ENCODE results near the gene URGCP. TPM values are rescaled to one million over a fixed set of nuclear protein-coding genes. Genes with fewer than 3 reads are reported as not detected.

URGCP gene
- total RNA-seq, 4 donors from 2014 or later, result 29.0 to 47.7 (median 38.3) TPM

GRCh38 chr7:43847496-43847895, 58.9 kb downstream of the URGCP start:
- no peak for ATAC-seq
- TF ChIP-seq POLR2A (IDR thresholded peaks at IDR 0.05), result no peak
- TF ChIP-seq CTCF (IDR thresholded peaks at IDR 0.05 in 4 of 5, conservative IDR thresholded peaks at IDR 0.05 in 1 of 5), result no peak
- Histone ChIP-seq H3K36me3 (no peaks in the 10 kb centered on the region), H3K9me3 (no peaks in the 10 kb centered on the region), H3K4me1 (no peaks in the 10 kb centered on the region), H3K27ac (no peak overlapping the region), H3K4me3 (no peak overlapping the region), H3K27me3 (no peaks in the 10 kb centered on the region)
- intact Hi-C loops (cut with DNase I; ENCODE audit: low total_unique reads), result no loop called here
- DNase-seq, result no peak
- in situ Hi-C loops (cut with MboI; ENCODE audit: low sequenced_read_pairs in 4 of 4), result loop anchor here in 3 of 4 donors (25.0 kb wide), 3 partner anchors 135 to 910 kb away; partner anchors contain the start of genes MRPL32 (in 1 of the 3), PSMA2 (in 1 of the 3) and STK17A (in 1 of the 3)

GRCh38 chr7:43844662-43845061, 61.7 kb downstream of the URGCP start:
- in situ Hi-C loops (cut with MboI; ENCODE audit: low sequenced_read_pairs in 4 of 4), result loop anchor here in 3 of 4 donors (25.0 kb wide), 3 partner anchors 132 to 907 kb away; partner anchors contain the start of genes MRPL32 (in 1 of the 3), PSMA2 (in 1 of the 3) and STK17A (in 1 of the 3)
- H3K27ac ChIP-seq, result no peak overlapping the region
- no peaks in the 10 kb centered on the region for H3K36me3 ChIP-seq
- ATAC-seq (no peak), DNase-seq (no peak)
- no peaks in the 10 kb centered on the region for H3K9me3 ChIP-seq
- H3K4me1 ChIP-seq, result no peaks in the 10 kb centered on the region
- no peaks in the 10 kb centered on the region for H3K27me3 ChIP-seq
- no peak overlapping the region for H3K4me3 ChIP-seq
- TF ChIP-seq POLR2A (IDR thresholded peaks at IDR 0.05) (no peak), CTCF (IDR thresholded peaks at IDR 0.05 in 4 of 5, conservative IDR thresholded peaks at IDR 0.05 in 1 of 5) (no peak)
- intact Hi-C loops (cut with DNase I; ENCODE audit: low total_unique reads), result no loop called here

- Histone ChIP-seq H3K36me3 (no peaks in the 10 kb centered on the region), H3K4me3 (no peak overlapping the region), H3K27ac (no peak overlapping the region), H3K4me1 (no peaks in the 10 kb centered on the region), H3K9me3 (no peaks in the 10 kb centered on the region), H3K27me3 (no peaks in the 10 kb centered on the region)
- intact Hi-C loops (cut with DNase I; ENCODE audit: low total_unique reads) (no loop called here), in situ Hi-C loops (cut with MboI; ENCODE audit: low sequenced_read_pairs in 4 of 4) (loop anchor here in 3 of 4 donors (25.0 kb wide), 3 partner anchors 132 to 907 kb away; partner anchors contain the start of genes MRPL32 (in 1 of the 3), PSMA2 (in 1 of the 3) and STK17A (in 1 of the 3))
- DNase-seq (no peak), ATAC-seq (no peak)
- TF ChIP-seq POLR2A (IDR thresholded peaks at IDR 0.05) (no peak), CTCF (IDR thresholded peaks at IDR 0.05 in 4 of 5, conservative IDR thresholded peaks at IDR 0.05 in 1 of 5) (no peak)
Measured at GRCh38 chr7:43844257-43844656, 62.1 kb downstream of the URGCP start.

GRCh38 chr7:43843296-43843695, 63.1 kb downstream of the URGCP start:
- no peaks in the 10 kb centered on the region for H3K4me1 ChIP-seq
- H3K4me3 ChIP-seq, result no peak overlapping the region
- no peak for TF ChIP-seq POLR2A (IDR thresholded peaks at IDR 0.05)
- no peak for TF ChIP-seq CTCF (IDR thresholded peaks at IDR 0.05 in 4 of 5, conservative IDR thresholded peaks at IDR 0.05 in 1 of 5)
- intact Hi-C loops (cut with DNase I; ENCODE audit: low total_unique reads) (no loop called here), in situ Hi-C loops (cut with MboI; ENCODE audit: low sequenced_read_pairs in 4 of 4) (loop anchor here in 3 of 4 donors (25.0 kb wide), 3 partner anchors 131 to 906 kb away; partner anchors contain the start of genes MRPL32 (in 1 of the 3), PSMA2 (in 1 of the 3) and STK17A (in 1 of the 3))
- no peak for ATAC-seq
- H3K27me3 ChIP-seq, result no peaks in the 10 kb centered on the region
- no peaks in the 10 kb centered on the region for H3K9me3 ChIP-seq
- H3K36me3 ChIP-seq, result no peaks in the 10 kb centered on the region
- H3K27ac ChIP-seq, result no peak overlapping the region
- DNase-seq, result no peak

All from gastrocnemius medialis (tissue), 4 donors.